B cell (primary cell): ENCODE measurements around the gene MRPL16. TPM values are rescaled to one million over a fixed set of nuclear protein-coding genes. Genes with fewer than 3 reads are reported as not detected.

Experiments used
- ATAC-seq: fragments of 200-7000 bp; cut with Tn5 transposase; one replicate; pipeline ENCODE4 v1.10.0; 2021; ENCODE audit warnings: low read depth, mild to moderate bottlenecking, moderate number of reproducible peaks, moderate library complexity
- CTCF ChIA-PET: fragments of 350-600 bp; sonication (Branson Sonifier 250); formaldehyde crosslinking; loops from one replicate; lab custom pipeline; 2021; ENCODE audit warnings: antibody characterized with exemption, inconsistent platforms; lab: Charles Lee
- POLR2A ChIA-PET: fragments of 350-600 bp; sonication (Branson Sonifier 250); formaldehyde crosslinking; loops from one replicate; lab custom pipeline; 2021; ENCODE audit warnings: antibody characterized with exemption; lab: Charles Lee
- DNase-seq: peaks from one replicate; pipeline ENCODE4 v3.0.0; 2013
- H2AFZ ChIP-seq: 2 replicates; pipeline ENCODE4 v1.6.1; 2012; ENCODE audit warnings: mild to moderate bottlenecking, low read depth, low read length; ENCODE audit not compliant: insufficient read depth, poor library complexity, severe bottlenecking
- H3K27ac ChIP-seq, 2 donors: 1 replicate in 1 of 2; 2 replicates in 1 of 2; pipeline ENCODE4 v1.5.1; 2012 to 2013; ENCODE audit warnings: low read length in 2 of 2, mild to moderate bottlenecking in 2 of 2, moderate library complexity in 1 of 2
- H3K27me3 ChIP-seq, 4 experiments: fragments of 200-600 bp in 1 of 4; sonication (generic) in 1 of 4; replicated peaks in 1 of 4; 1 replicate in 2 of 4; 2 replicates in 2 of 4; pipeline versions ENCODE4 v1.6.1 to v1.7.0; 2013 to 2016; ENCODE audit warnings: low read length in 3 of 4, mild to moderate bottlenecking in 2 of 4, mixed read lengths in 1 of 4, moderate library complexity in 1 of 4; ENCODE audit not compliant: insufficient read depth in 4 of 4, control insufficient read depth in 3 of 4; ENCODE audit errors: control extremely low read depth in 1 of 4
- H3K36me3 ChIP-seq, 2 experiments: replicated peaks in 1 of 2; 1 replicate in 1 of 2; 2 replicates in 1 of 2; pipeline versions ENCODE4 v1.6.1 to v1.7.1; 2013; ENCODE audit warnings: low read length in 1 of 2; ENCODE audit not compliant: insufficient read depth in 2 of 2, control insufficient read depth in 1 of 2; ENCODE audit errors: control extremely low read depth in 1 of 2, extremely low read depth in 1 of 2
- H3K4me1 ChIP-seq, 2 donors: fragments of 200-600 bp in 1 of 2; sonication (generic) in 1 of 2; 1 replicate in 1 of 2; 2 replicates in 1 of 2; pipeline versions ENCODE4 v1.5.1 to v1.6.1; 2013 to 2017; ENCODE audit warnings: low read length in 2 of 2; ENCODE audit not compliant: control insufficient read depth in 2 of 2, insufficient read depth in 2 of 2
- H3K4me2 ChIP-seq: replicated peaks from 2 replicates; pipeline ENCODE3; 2012; ENCODE audit warnings: mild to moderate bottlenecking, low read depth, low read length; ENCODE audit not compliant: poor library complexity, severe bottlenecking
- H3K4me3 ChIP-seq, 5 experiments: fragments of 200-600 bp in 1 of 5; sonication (generic) in 1 of 5; 1 replicate in 3 of 5; 2 replicates in 2 of 5; pipeline versions ENCODE4 v1.5.1 to v1.7.0; 2011 to 2016; ENCODE audit warnings: low read length in 4 of 5, mild to moderate bottlenecking in 4 of 5, low read depth in 2 of 5, control low read depth in 1 of 5, moderate library complexity in 1 of 5; ENCODE audit not compliant: insufficient read depth in 1 of 5; ENCODE audit errors: control extremely low read depth in 1 of 5, extremely low read depth in 1 of 5
- H3K79me2 ChIP-seq: fragments of 200-600 bp; sonication (generic); one replicate; pipeline ENCODE4 v1.6.0; 2016; ENCODE audit warnings: low read length; ENCODE audit not compliant: control insufficient read depth, insufficient read depth
- H3K9ac ChIP-seq: fragments of 200-600 bp; sonication (generic); 2 replicates; pipeline ENCODE4 v1.6.1; 2017; ENCODE audit warnings: mild to moderate bottlenecking, low read length, moderate library complexity
- H3K9me3 ChIP-seq, 3 donors: one replicate each; pipeline versions ENCODE4 v1.6.1 to v1.7.1; 2013; ENCODE audit warnings: low read length in 2 of 3; ENCODE audit not compliant: control insufficient read depth in 2 of 3, insufficient read depth in 1 of 3; ENCODE audit errors: control extremely low read depth in 1 of 3
- H4K20me1 ChIP-seq: 2 replicates; pipeline ENCODE4 v1.6.0; 2012; ENCODE audit warnings: mild to moderate bottlenecking, low read length; ENCODE audit not compliant: insufficient read depth, control insufficient read depth, poor library complexity, severe bottlenecking
- H3K27ac Mint-ChIP-seq: one replicate; pipeline ENCODE4 v1.8.0; 2021; ENCODE audit warnings: mixed read lengths
- H3K27me3 Mint-ChIP-seq: one replicate; pipeline ENCODE4 v1.8.0; 2021; ENCODE audit warnings: mixed read lengths
- H3K4me1 Mint-ChIP-seq: one replicate; pipeline ENCODE4 v1.8.0; 2021; ENCODE audit warnings: mixed read lengths
- H3K4me3 Mint-ChIP-seq: one replicate; pipeline ENCODE4 v1.8.0; 2021; ENCODE audit warnings: mixed read lengths
- H3K9me3 Mint-ChIP-seq: one replicate; pipeline ENCODE4 v1.8.0; 2022; ENCODE audit warnings: mixed read lengths; ENCODE audit not compliant: insufficient read depth
- EZH2 ChIP-seq: IDR thresholded peaks from 2 replicates; pipeline ENCODE4 v1.6.1; 2012; ENCODE audit warnings: borderline replicate concordance, low read depth, mild to moderate bottlenecking, moderate library complexity, low read length; ENCODE audit not compliant: insufficient read depth, poor library complexity, severe bottlenecking
- WGBS: methylation state at CpG from one replicate; pipeline ENCODE4 v1.1.5; 2013; ENCODE audit warnings: missing lambda C conversion rate; ENCODE audit not compliant: insufficient coverage; 5-methylcytosine and 5-hydroxymethylcytosine counted together
- intact Hi-C: fragments of 100-400 bp; cut with micrococcal nuclease; formaldehyde crosslinking; loops from one replicate; pipeline ENCODE4 v1.10.0; 2022
- polyA plus RNA-seq: library from polyadenylated mRNA; depleted of rRNA; stranded (reverse); fragments of >200 nt; gene quantifications from 2 replicates; pipeline ENCODE4 v1.2.3, GENCODE V29; 2012
- total RNA-seq, 2 donors: library from RNA; stranded (reverse); fragments of 120-200 nt in 1 of 2; gene quantifications; 1 replicate in 1 of 2; 2 replicates in 1 of 2; pipeline versions ENCODE4 v1.2.3 to v1.2.4, GENCODE V29; 2013 to 2022
- TF ChIP-seq, protein P1 (sequence below): fragments of 200-600 bp; IDR thresholded peaks from one replicate; pipeline ENCODE4 v1.8.0; 2022; ENCODE audit warnings: antibody characterized with exemption, mild to moderate bottlenecking

MRPL16 gene
- total and polyA plus RNA-seq, 2 donors (not counting 1 experiment from before 2014, with no cell fraction given) = 38.3 to 41.0 TPM

DNA sequence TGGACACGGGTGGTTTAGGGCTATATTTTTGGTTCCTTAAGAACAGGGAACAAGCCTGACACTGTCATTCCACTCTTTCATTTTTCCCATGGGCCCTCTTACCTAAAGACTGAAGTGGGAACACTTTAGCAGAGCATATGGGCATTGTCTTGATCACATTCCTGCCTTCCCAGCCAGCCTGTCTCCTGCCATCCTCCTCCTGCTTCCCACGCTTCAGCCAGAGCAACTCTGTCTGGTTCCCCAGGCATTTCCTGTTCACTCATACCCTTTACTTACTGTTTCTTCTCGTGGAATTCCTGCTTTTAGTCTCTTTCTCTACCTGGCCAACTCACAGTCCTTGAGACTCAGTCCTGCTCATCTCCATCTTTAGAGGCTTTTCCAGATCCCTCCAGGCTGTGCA, 22.8 kb downstream of the MRPL16 start:
- Histone ChIP-seq H2AFZ (no peak overlapping the region), H3K27me3 (no peaks in the 10 kb centered on the region), H4K20me1 (no peaks in the 10 kb centered on the region), H3K4me3 (no peak overlapping the region), H3K36me3 (peaks cover 2 to 13% of the 10 kb centered on the region in 2 experiments), H3K27ac (no peak overlapping the region), H3K9ac (no peak overlapping the region), H3K4me2 (no peak overlapping the region), H3K79me2 (no peaks in the 10 kb centered on the region), H3K4me1 (no peaks in the 10 kb centered on the region), H3K9me3 (no peaks in the 10 kb centered on the region)
- peaks cover 3% of the 10 kb centered on the region for H3K4me1 Mint-ChIP-seq
- H3K9me3 Mint-ChIP-seq = no peaks in the 10 kb centered on the region
- ChIA-PET CTCF (interaction anchor here (0.9 to 1.6 kb wide), 3 partner anchors 16 to 34 kb away, joined by 3 to 8 read pairs (median 3); partner anchors contain the start of gene STX3), POLR2A (interaction anchor here (0.6 to 1.1 kb wide), 2 partner anchors 20 to 251 kb away, joined by 3 to 4 read pairs; no protein-coding TSS in a partner anchor)
- no peak for TF ChIP-seq EZH2
- TF ChIP-seq, protein P1, sequence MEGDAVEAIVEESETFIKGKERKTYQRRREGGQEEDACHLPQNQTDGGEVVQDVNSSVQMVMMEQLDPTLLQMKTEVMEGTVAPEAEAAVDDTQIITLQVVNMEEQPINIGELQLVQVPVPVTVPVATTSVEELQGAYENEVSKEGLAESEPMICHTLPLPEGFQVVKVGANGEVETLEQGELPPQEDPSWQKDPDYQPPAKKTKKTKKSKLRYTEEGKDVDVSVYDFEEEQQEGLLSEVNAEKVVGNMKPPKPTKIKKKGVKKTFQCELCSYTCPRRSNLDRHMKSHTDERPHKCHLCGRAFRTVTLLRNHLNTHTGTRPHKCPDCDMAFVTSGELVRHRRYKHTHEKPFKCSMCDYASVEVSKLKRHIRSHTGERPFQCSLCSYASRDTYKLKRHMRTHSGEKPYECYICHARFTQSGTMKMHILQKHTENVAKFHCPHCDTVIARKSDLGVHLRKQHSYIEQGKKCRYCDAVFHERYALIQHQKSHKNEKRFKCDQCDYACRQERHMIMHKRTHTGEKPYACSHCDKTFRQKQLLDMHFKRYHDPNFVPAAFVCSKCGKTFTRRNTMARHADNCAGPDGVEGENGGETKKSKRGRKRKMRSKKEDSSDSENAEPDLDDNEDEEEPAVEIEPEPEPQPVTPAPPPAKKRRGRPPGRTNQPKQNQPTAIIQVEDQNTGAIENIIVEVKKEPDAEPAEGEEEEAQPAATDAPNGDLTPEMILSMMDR = no peak
- 82% methylated on average over 3 of the region's 3 CpGs for WGBS
- H3K27ac Mint-ChIP-seq = no peak overlapping the region
- H3K27me3 Mint-ChIP-seq = no peaks in the 10 kb centered on the region
- ATAC-seq (no peak), DNase-seq (no peak)
- intact Hi-C loops = no loop called here
- H3K4me3 Mint-ChIP-seq = no peak overlapping the region

DNA sequence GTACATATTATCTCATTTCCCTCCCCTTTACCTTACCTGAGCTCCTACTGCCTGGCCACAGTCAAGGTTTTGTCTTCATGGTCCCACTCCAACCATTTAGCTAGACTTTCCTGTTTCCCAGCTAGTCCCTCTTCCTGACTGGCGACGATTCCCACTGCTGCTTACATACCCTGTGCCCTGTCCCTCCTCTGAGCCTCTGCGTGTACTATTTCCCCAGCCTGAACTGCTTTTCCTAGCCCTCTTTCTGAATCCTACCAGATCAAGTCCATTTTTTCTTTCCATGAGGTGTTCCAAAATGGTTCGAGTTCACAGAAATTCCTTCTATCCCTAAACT, 23.4 kb downstream of the MRPL16 start:
- H4K20me1 ChIP-seq = no peaks in the 10 kb centered on the region
- 97% methylated on average over 4 of the region's 4 CpGs for WGBS
- no peaks in the 10 kb centered on the region for H3K27me3 Mint-ChIP-seq
- no peak overlapping the region for H3K27ac ChIP-seq
- no peak overlapping the region for H2AFZ ChIP-seq
- intact Hi-C loops = no loop called here
- H3K79me2 ChIP-seq = no peaks in the 10 kb centered on the region
- CTCF ChIA-PET = interaction anchor here (1.3 kb wide), 1 partner anchor 33 kb away, joined by 3 read pairs; no protein-coding TSS in a partner anchor
- no peaks in the 10 kb centered on the region for H3K27me3 ChIP-seq
- H3K27ac Mint-ChIP-seq = no peak overlapping the region
- no peak overlapping the region for H3K4me2 ChIP-seq
- H3K9me3 Mint-ChIP-seq = no peaks in the 10 kb centered on the region
- H3K4me3 ChIP-seq = no peak overlapping the region
- H3K36me3 ChIP-seq = peaks cover 0 to 10% of the 10 kb centered on the region in 2 experiments
- no peak for TF ChIP-seq EZH2
- TF ChIP-seq, protein P1 = no peak
- H3K9me3 ChIP-seq = no peaks in the 10 kb centered on the region
- no peaks in the 10 kb centered on the region for H3K4me1 ChIP-seq
- no peak for DNase-seq
- peaks cover 3% of the 10 kb centered on the region for H3K4me1 Mint-ChIP-seq
- POLR2A ChIA-PET = no interaction called here
- no peak for ATAC-seq
- no peak overlapping the region for H3K4me3 Mint-ChIP-seq
- no peak overlapping the region for H3K9ac ChIP-seq
